HG03095 (cell line): ENCODE measurements around the gene MRTFB.
"Not testable (repeated sequence)": the region's sequence is repeated elsewhere in the genome, so short reads cannot be mapped to it uniquely, and the experiment has no call there.

Experiments used
- ATAC-seq: cut with Tn5 transposase; IDR thresholded peaks from one replicate; pipeline ENCODE4 v1.9.1; 2021; ENCODE audit warnings: moderate library complexity; ENCODE audit not compliant: unreplicated experiment

Gene MRTFB

GRCh38 chr16:14181371-14182050 lies 110.4 kb downstream of the MRTFB start:
- no peak for ATAC-seq

- ATAC-seq = no peak
Observed at GRCh38 chr16:14182999-14183398, 111.9 kb downstream of the MRTFB start.

GRCh38 chr16:14183962-14184361 lies 112.8 kb downstream of the MRTFB start:
- ATAC-seq = not testable (repeated sequence)

- no peak for ATAC-seq
Observed at GRCh38 chr16:14186007-14186794, 115.1 kb downstream of the MRTFB start.

GRCh38 chr16:14186795-14187221 lies 115.7 kb downstream of the MRTFB start:
- no peak for ATAC-seq

GRCh38 chr16:14187517-14188338 lies 116.6 kb downstream of the MRTFB start:
- ATAC-seq = no peak

- ATAC-seq = peak; percentile 80
Observed at GRCh38 chr16:14193316-14193871, 122.3 kb downstream of the MRTFB start.

GRCh38 chr16:14194721-14195120 lies 123.6 kb downstream of the MRTFB start:
- no peak for ATAC-seq

- no peak for ATAC-seq
Observed at GRCh38 chr16:14196011-14196410, 124.9 kb downstream of the MRTFB start.

GRCh38 chr16:14196539-14196938 lies 125.4 kb downstream of the MRTFB start:
- no peak for ATAC-seq

GRCh38 chr16:14198012-14198411 lies 126.9 kb downstream of the MRTFB start:
- ATAC-seq = no peak

GRCh38 chr16:14198572-14198971 lies 127.5 kb downstream of the MRTFB start:
- ATAC-seq = no peak

GRCh38 chr16:14199199-14199598 lies 128.1 kb downstream of the MRTFB start:
- no peak for ATAC-seq

GRCh38 chr16:14199624-14200023 lies 128.5 kb downstream of the MRTFB start:
- no peak for ATAC-seq

- no peak for ATAC-seq
Observed at GRCh38 chr16:14202095-14202494, 131.0 kb downstream of the MRTFB start.

GRCh38 chr16:14202697-14203096 lies 131.6 kb downstream of the MRTFB start:
- ATAC-seq = no peak

GRCh38 chr16:14203166-14203565 lies 132.0 kb downstream of the MRTFB start:
- ATAC-seq = no peak

- no peak for ATAC-seq
Observed at GRCh38 chr16:14205666-14206065, 134.5 kb downstream of the MRTFB start.

GRCh38 chr16:14211856-14212543 lies 140.9 kb downstream of the MRTFB start:
- no peak for ATAC-seq

- ATAC-seq = no peak
Observed at GRCh38 chr16:14215941-14216340, 144.8 kb downstream of the MRTFB start.

- no peak for ATAC-seq
Observed at GRCh38 chr16:14219983-14220382, 148.9 kb downstream of the MRTFB start.
